ENCODE results near the gene LIPT2.

GRCh38 chr11:74443071-74443864 lies 50.3 kb downstream of the LIPT2 start:
- TF ChIP-seq POLR2A (IDR thresholded peaks at IDR 0.05) (no peak), CTCF (IDR thresholded peaks at IDR 0.05) (peak in 4 of 6 experiments; percentile 51 to 86 (median 80))

All from thyroid gland (tissue), 4 donors.